Subcutaneous abdominal adipose tissue (tissue), 5 donors: ENCODE measurements around the gene CCNY.

ENCODE experiments used
- H3K27ac ChIP-seq: one replicate; pipeline ENCODE4 v1.7.0; 2013; ENCODE audit warnings: low read depth, mild to moderate bottlenecking, inconsistent platforms, low read length, moderate library complexity
- H3K27me3 ChIP-seq, 5 donors: one replicate each; pipeline ENCODE4 v1.7.0; 2013; ENCODE audit warnings: low read length in 5 of 5, inconsistent platforms in 1 of 5; ENCODE audit not compliant: control insufficient read depth in 5 of 5, insufficient read depth in 4 of 5
- H3K36me3 ChIP-seq, 5 donors: one replicate each; pipeline ENCODE4 v1.7.0; 2013; ENCODE audit warnings: low read length in 5 of 5; ENCODE audit not compliant: control insufficient read depth in 5 of 5, insufficient read depth in 5 of 5
- H3K4me1 ChIP-seq, 5 donors: one replicate each; pipeline ENCODE4 v1.7.0; 2013; ENCODE audit warnings: low read length in 5 of 5, mild to moderate bottlenecking in 3 of 5, moderate library complexity in 1 of 5; ENCODE audit not compliant: control insufficient read depth in 5 of 5, insufficient read depth in 5 of 5
- H3K4me3 ChIP-seq, 5 donors: one replicate each; pipeline ENCODE4 v1.7.0; 2013; ENCODE audit warnings: low read length in 5 of 5, low read depth in 1 of 5
- H3K9ac ChIP-seq, 5 donors: one replicate each; pipeline ENCODE4 v1.7.0; 2013; ENCODE audit warnings: low read length in 5 of 5, mild to moderate bottlenecking in 4 of 5, moderate library complexity in 3 of 5
- H3K9me3 ChIP-seq, 5 donors: one replicate each; pipeline ENCODE4 v1.7.0; 2013; ENCODE audit warnings: low read length in 5 of 5; ENCODE audit not compliant: control insufficient read depth in 5 of 5
- donor health status: healthy.
- donor health status: healthy.
- donor health status: healthy.
- donor health status: healthy.
- donor health status: healthy.

Gene CCNY

DNA sequence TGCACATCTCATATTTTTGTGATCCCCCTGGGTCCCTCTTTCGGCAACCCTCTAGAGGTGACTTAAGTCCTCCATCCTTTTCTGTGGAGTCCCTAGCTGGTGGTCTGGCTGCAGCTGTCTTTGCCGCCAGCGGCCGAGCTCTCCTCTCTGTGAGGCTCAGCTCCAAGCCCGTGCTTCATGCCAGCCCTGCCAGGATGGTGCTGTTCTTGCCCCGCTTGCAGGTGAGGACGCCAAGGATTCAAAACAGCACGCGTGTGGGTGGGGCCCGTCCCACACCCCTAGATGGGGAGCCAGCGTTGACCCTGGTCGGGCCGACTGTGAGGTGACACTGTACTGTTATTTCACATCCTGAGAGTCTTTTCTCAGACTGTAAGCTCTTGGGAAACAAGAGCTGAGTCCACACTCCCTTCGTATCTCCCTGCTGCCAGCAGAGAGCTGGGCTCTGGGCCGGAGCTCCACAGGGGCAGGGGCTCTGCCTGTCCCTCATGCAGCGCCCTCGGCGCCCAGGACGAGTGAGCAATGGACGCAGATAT lies 232.2 kb downstream of the CCNY start:
- Histone ChIP-seq H3K9me3 (no peaks in the 10 kb centered on the region), H3K4me1 (peaks cover 8 to 37% (median 26%) of the 10 kb centered on the region in 5 donors), H3K27me3 (no peaks in the 10 kb centered on the region), H3K36me3 (peaks cover 0 to 51% (median 38%) of the 10 kb centered on the region in 5 donors), H3K9ac (no peak overlapping the region), H3K27ac (no peak overlapping the region), H3K4me3 (no peak overlapping the region)

GRCh38 chr10:35569111-35569707 lies 232.9 kb downstream of the CCNY start:
- no peaks in the 10 kb centered on the region for H3K27me3 ChIP-seq
- no peak overlapping the region for H3K27ac ChIP-seq
- H3K4me1 ChIP-seq: peaks cover 8 to 34% (median 23%) of the 10 kb centered on the region in 5 donors
- no peak overlapping the region for H3K9ac ChIP-seq
- peaks cover 0 to 55% (median 40%) of the 10 kb centered on the region in 5 donors for H3K36me3 ChIP-seq
- H3K4me3 ChIP-seq: no peak overlapping the region
- no peaks in the 10 kb centered on the region for H3K9me3 ChIP-seq

DNA sequence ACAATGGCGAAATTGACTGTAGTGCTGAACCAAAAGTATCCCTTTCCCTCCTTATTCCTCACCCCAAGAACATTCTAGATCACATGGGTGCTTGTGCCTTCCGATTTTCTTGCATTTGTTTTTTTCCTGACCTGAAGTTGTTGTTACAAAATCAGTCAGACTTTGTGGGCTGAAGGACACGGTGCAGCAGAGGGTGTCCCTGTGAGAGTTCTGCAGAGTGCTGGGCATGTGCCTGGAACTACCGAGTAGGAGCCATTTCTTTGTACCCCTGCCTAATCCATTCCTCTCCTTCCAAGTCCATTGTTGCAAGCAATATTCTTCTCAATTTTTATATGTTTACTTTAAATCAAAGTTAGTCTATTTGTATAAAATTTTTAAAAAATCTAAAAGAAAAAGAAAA lies 233.5 kb downstream of the CCNY start:
- H3K36me3 ChIP-seq: peaks cover 0 to 61% (median 38%) of the 10 kb centered on the region in 5 donors
- peaks cover 4 to 28% (median 17%) of the 10 kb centered on the region in 5 donors for H3K4me1 ChIP-seq
- no peak overlapping the region for H3K27ac ChIP-seq
- H3K4me3 ChIP-seq: no peak overlapping the region
- H3K9ac ChIP-seq: no peak overlapping the region
- no peaks in the 10 kb centered on the region for H3K9me3 ChIP-seq
- no peaks in the 10 kb centered on the region for H3K27me3 ChIP-seq

GRCh38 chr10:35570397-35570796 lies 234.1 kb downstream of the CCNY start:
- Histone ChIP-seq H3K27ac (no peak overlapping the region), H3K36me3 (peaks cover 0 to 67% (median 39%) of the 10 kb centered on the region in 5 donors), H3K27me3 (no peaks in the 10 kb centered on the region), H3K9me3 (no peaks in the 10 kb centered on the region), H3K9ac (no peak overlapping the region), H3K4me3 (no peak overlapping the region), H3K4me1 (peaks cover 3 to 22% (median 11%) of the 10 kb centered on the region in 5 donors)

DNA sequence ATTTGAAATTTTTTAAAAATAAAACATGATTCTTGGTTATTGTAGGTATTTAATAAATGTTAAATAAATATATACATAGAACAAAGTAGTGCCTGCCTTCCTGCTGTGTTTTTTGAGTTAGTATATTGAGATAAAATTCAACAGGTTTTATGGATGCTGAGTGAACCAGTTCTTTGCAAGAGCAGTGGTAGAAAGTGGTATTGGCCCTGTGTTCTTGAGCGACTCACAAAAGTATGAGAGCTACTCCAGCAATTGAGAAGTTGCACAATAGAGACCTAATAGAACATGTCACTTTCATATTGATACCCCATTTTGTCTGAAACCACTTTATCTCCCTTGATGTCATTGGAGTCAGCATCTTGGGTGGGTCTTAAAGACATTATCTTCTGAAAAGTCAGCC lies 236.3 kb downstream of the CCNY start:
- Histone ChIP-seq H3K9me3 (no peaks in the 10 kb centered on the region), H3K36me3 (peaks cover 0 to 57% (median 34%) of the 10 kb centered on the region in 5 donors), H3K27ac (no peak overlapping the region), H3K4me1 (peaks cover 0 to 14% (median 8%) of the 10 kb centered on the region in 5 donors), H3K4me3 (no peak overlapping the region), H3K27me3 (no peaks in the 10 kb centered on the region), H3K9ac (no peak overlapping the region)

DNA sequence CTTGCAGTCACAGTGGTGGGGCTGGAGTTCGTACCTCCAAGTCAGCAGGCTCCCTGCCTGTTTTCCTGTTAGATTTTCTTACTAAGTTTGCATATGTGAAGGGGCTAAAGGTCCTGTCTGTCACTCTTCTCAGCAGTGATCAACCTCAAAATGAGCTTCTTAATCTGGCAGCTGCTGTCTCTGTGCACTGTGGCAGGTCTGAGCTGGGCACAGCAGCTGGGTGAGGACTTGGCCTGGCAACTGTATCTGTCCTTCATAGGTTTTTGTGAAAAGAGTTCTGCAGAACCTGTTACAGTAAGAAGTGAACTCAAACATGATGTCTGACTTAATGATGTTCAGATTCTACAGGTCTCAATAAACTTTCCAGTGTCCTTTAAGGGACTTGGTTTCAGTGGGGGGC lies 237.5 kb downstream of the CCNY start:
- Histone ChIP-seq H3K27ac (no peak overlapping the region), H3K4me3 (no peak overlapping the region), H3K9me3 (no peaks in the 10 kb centered on the region), H3K36me3 (peaks cover 0 to 45% (median 22%) of the 10 kb centered on the region in 5 donors), H3K9ac (no peak overlapping the region), H3K4me1 (peaks cover 0 to 20% (median 8%) of the 10 kb centered on the region in 5 donors), H3K27me3 (no peaks in the 10 kb centered on the region)

DNA sequence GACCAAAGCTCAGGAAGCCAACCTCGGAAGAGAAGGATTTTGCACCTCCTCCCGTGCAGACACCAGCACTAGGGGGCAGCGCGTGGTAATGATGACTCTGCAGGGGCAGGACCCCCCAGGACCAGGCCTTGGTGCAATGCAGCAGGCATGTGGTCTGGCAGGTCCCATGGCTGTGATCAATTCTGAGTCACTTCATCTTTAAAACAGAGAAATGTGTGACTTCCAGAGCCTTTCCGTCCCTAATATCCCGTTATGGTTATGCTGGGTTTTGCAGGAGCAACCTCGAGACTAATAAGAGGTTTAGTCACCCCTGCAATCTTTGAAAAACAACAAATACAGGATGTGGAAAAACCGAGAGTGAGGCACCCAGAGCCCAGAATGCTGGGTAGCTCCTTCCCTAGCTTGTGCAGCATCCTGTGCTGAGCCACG lies 238.6 kb downstream of the CCNY start:
- Histone ChIP-seq H3K4me1 (peaks cover 0 to 10% (median under 1%) of the 10 kb centered on the region in 5 donors), H3K36me3 (peaks cover 0 to 34% (median 13%) of the 10 kb centered on the region in 5 donors), H3K4me3 (no peak overlapping the region), H3K9me3 (no peaks in the 10 kb centered on the region), H3K27ac (no peak overlapping the region), H3K9ac (no peak overlapping the region), H3K27me3 (no peaks in the 10 kb centered on the region)

DNA sequence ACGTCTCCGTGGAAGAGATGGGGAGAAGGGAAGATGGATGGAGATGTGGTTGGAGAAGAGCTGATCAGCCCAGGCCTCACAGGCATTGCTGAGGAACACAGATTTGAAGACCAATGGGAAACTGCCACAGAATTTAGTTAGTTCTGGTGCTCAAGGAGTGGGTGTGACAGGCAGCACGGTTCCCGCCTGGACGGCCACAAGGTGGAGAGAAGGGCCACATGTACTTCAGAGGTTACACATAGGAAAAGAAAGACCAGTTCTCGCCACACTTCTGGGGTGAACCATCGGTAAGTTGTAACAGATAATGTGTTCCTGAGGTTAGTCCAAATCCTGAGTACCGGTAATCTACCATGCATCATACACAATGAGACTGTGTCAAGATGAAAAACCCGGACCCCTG lies 239.3 kb downstream of the CCNY start:
- Histone ChIP-seq H3K9ac (no peak overlapping the region), H3K36me3 (peaks cover 0 to 31% (median 13%) of the 10 kb centered on the region in 5 donors), H3K9me3 (no peaks in the 10 kb centered on the region), H3K4me3 (no peak overlapping the region), H3K4me1 (peaks cover 0 to 10% (median 0%) of the 10 kb centered on the region in 5 donors), H3K27ac (no peak overlapping the region), H3K27me3 (no peaks in the 10 kb centered on the region)

DNA sequence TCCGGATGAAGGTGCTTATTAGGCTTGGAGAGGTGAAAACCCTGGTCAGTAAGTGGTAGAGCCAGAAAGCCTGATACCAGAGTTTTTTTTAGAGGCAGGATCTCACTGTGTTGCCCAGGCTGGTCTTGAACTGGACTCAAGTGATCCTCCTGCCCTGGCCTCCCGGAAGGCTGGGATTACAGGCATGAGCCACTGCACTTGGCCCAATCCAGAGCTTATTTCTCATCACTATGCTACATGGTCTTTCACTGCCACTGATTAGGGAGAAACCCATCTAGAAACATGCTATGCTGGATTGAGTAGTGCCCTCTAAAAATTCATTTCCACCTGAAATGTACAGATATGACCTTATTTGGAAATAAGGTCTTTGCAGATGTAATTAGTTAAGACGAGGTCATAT lies 240.4 kb downstream of the CCNY start:
- H3K9me3 ChIP-seq: no peaks in the 10 kb centered on the region
- H3K27me3 ChIP-seq: no peaks in the 10 kb centered on the region
- H3K27ac ChIP-seq: no peak overlapping the region
- no peak overlapping the region for H3K9ac ChIP-seq
- H3K4me1 ChIP-seq: peaks cover 0 to 10% (median 0%) of the 10 kb centered on the region in 5 donors
- peaks cover 0 to 30% (median 13%) of the 10 kb centered on the region in 5 donors for H3K36me3 ChIP-seq
- no peak overlapping the region for H3K4me3 ChIP-seq

GRCh38 chr10:35577926-35578617 lies 241.8 kb downstream of the CCNY start:
- Histone ChIP-seq H3K27ac (no peak overlapping the region), H3K9ac (no peak overlapping the region), H3K36me3 (peaks cover 0 to 23% (median 11%) of the 10 kb centered on the region in 5 donors), H3K4me1 (peaks cover 0 to 10% (median 0%) of the 10 kb centered on the region in 5 donors), H3K4me3 (no peak overlapping the region), H3K9me3 (no peaks in the 10 kb centered on the region), H3K27me3 (no peaks in the 10 kb centered on the region)
